Cardiac fibroblast (primary cell): ENCODE results near the gene ANKRD13A.

Experiments used
- DNase-seq, 2 donors: peaks; one replicate each; pipeline versions ENCODE4 v3.0.0 to v3.0.0-alpha.2; 2010; ENCODE audit warnings: low read depth in 2 of 2
- H3K4me3 ChIP-seq, 2 donors: replicated peaks in 1 of 2; 1 replicate in 1 of 2; 2 replicates in 1 of 2; pipeline ENCODE4 v1.5.1; 2011; ENCODE audit warnings: low read depth in 2 of 2, low read length in 2 of 2, mild to moderate bottlenecking in 2 of 2, moderate library complexity in 1 of 2
- CTCF ChIP-seq: IDR thresholded peaks from one replicate; pipeline ENCODE4 v1.5.1; 2011; ENCODE audit warnings: low read depth, mild to moderate bottlenecking, low read length, inconsistent platforms

The ANKRD13A gene

GRCh38 chr12:109953656-109954055 lies 45.6 kb upstream of the ANKRD13A start:
- H3K4me3 ChIP-seq, result no peak overlapping the region
- no peak for DNase-seq
- TF ChIP-seq CTCF, result no peak

- no peak overlapping the region for H3K4me3 ChIP-seq
- TF ChIP-seq CTCF, result no peak
Observed at GRCh38 chr12:109958374-109958773, 40.9 kb upstream of the ANKRD13A start.

GRCh38 chr12:109959411-109960093 lies 39.7 kb upstream of the ANKRD13A start:
- TF ChIP-seq CTCF, result no peak
- H3K4me3 ChIP-seq, result no peak overlapping the region
- DNase-seq, result no peak

More at GRCh38 chr12:109958374-109958773, 40.9 kb upstream of the ANKRD13A start:
- DNase-seq, result no peak

GRCh38 chr12:109961201-109961600 lies 38.0 kb upstream of the ANKRD13A start:
- H3K4me3 ChIP-seq, result no peak overlapping the region
- peak in 1 of 2 donors; percentile 44 for DNase-seq
- no peak for TF ChIP-seq CTCF

GRCh38 chr12:109961612-109962011 lies 37.6 kb upstream of the ANKRD13A start:
- no peak for DNase-seq

GRCh38 chr12:109962398-109962797 lies 36.8 kb upstream of the ANKRD13A start:
- no peak for TF ChIP-seq CTCF
- DNase-seq, result no peak
- H3K4me3 ChIP-seq, result no peak overlapping the region

More at GRCh38 chr12:109961612-109962011, 37.6 kb upstream of the ANKRD13A start:
- H3K4me3 ChIP-seq, result no peak overlapping the region
- no peak for TF ChIP-seq CTCF

GRCh38 chr12:109963330-109963729 lies 35.9 kb upstream of the ANKRD13A start:
- no peak overlapping the region for H3K4me3 ChIP-seq
- DNase-seq, result no peak
- TF ChIP-seq CTCF, result no peak
